ENCODE measurements around the gene CIAO2B. TPM values are rescaled to one million over a fixed set of nuclear protein-coding genes. Genes with fewer than 3 reads are reported as not detected.

Gene CIAO2B
- total RNA-seq, 1 donor from 2014 or later = 54.5 TPM

GRCh38 chr16:66902648-66903543 is 31.3 kb downstream of the CIAO2B start:
- Mint-ChIP-seq H3K4me1 (peaks cover 53% of the 10 kb centered on the region), H3K4me3 (no peak overlapping the region), H3K27ac (no peak overlapping the region), H3K36me3 (no peaks in the 10 kb centered on the region), H3K9me3 (no peaks in the 10 kb centered on the region), H3K27me3 (ENCODE audit: low read depth) (peaks cover 2% of the 10 kb centered on the region)
- TF ChIP-seq CTCF (IDR thresholded peaks at IDR 0.05; ENCODE audit: unreplicated experiment) = no peak
- no peak for DNase-seq (ENCODE audit: low spot score in 2 of 2, unreplicated experiment in 2 of 2)

- no peak for DNase-seq (ENCODE audit: low spot score in 2 of 2, unreplicated experiment in 2 of 2)
- H3K9me3 Mint-ChIP-seq = no peaks in the 10 kb centered on the region
- TF ChIP-seq CTCF (IDR thresholded peaks at IDR 0.05; ENCODE audit: unreplicated experiment) = no peak
- H3K4me3 Mint-ChIP-seq = no peak overlapping the region
- H3K36me3 Mint-ChIP-seq = no peaks in the 10 kb centered on the region
- no peak overlapping the region for H3K27ac Mint-ChIP-seq
- peaks cover 52% of the 10 kb centered on the region for H3K4me1 Mint-ChIP-seq
- H3K27me3 Mint-ChIP-seq (ENCODE audit: low read depth) = no peaks in the 10 kb centered on the region
These were observed 32.6 kb downstream of the CIAO2B start for GRCh38 chr16:66901626-66902025.

GRCh38 chr16:66900721-66901441 is 33.3 kb downstream of the CIAO2B start:
- no peak for TF ChIP-seq CTCF (IDR thresholded peaks at IDR 0.05; ENCODE audit: unreplicated experiment)
- H3K36me3 Mint-ChIP-seq = no peaks in the 10 kb centered on the region
- DNase-seq (ENCODE audit: low spot score in 2 of 2, unreplicated experiment in 2 of 2) = no peak
- no peaks in the 10 kb centered on the region for H3K9me3 Mint-ChIP-seq
- H3K4me1 Mint-ChIP-seq = peaks cover 46% of the 10 kb centered on the region
- H3K4me3 Mint-ChIP-seq = no peak overlapping the region
- peak overlapping the region; percentile 84 for H3K27ac Mint-ChIP-seq
- H3K27me3 Mint-ChIP-seq (ENCODE audit: low read depth) = no peaks in the 10 kb centered on the region

- H3K9me3 Mint-ChIP-seq = no peaks in the 10 kb centered on the region
- H3K27me3 Mint-ChIP-seq (ENCODE audit: low read depth) = no peaks in the 10 kb centered on the region
- no peaks in the 10 kb centered on the region for H3K36me3 Mint-ChIP-seq
- no peak for TF ChIP-seq CTCF (IDR thresholded peaks at IDR 0.05; ENCODE audit: unreplicated experiment)
- DNase-seq (ENCODE audit: low spot score in 2 of 2, unreplicated experiment in 2 of 2) = peak; percentile 65 to 86
- no peak overlapping the region for H3K4me3 Mint-ChIP-seq
- H3K4me1 Mint-ChIP-seq = peaks cover 38% of the 10 kb centered on the region
- H3K27ac Mint-ChIP-seq = peak overlapping the region; percentile 84
These were observed 34.1 kb downstream of the CIAO2B start for GRCh38 chr16:66899945-66900710.

GRCh38 chr16:66899310-66899944 is 34.8 kb downstream of the CIAO2B start:
- DNase-seq (ENCODE audit: low spot score in 2 of 2, unreplicated experiment in 2 of 2) = no peak
- H3K27me3 Mint-ChIP-seq (ENCODE audit: low read depth) = no peaks in the 10 kb centered on the region
- H3K36me3 Mint-ChIP-seq = no peaks in the 10 kb centered on the region
- H3K4me3 Mint-ChIP-seq = no peak overlapping the region
- peaks cover 31% of the 10 kb centered on the region for H3K4me1 Mint-ChIP-seq
- peak overlapping the region; percentile 84 for H3K27ac Mint-ChIP-seq
- no peaks in the 10 kb centered on the region for H3K9me3 Mint-ChIP-seq
- TF ChIP-seq CTCF (IDR thresholded peaks at IDR 0.05; ENCODE audit: unreplicated experiment) = no peak

Data from mesothelial cell of epicardium (in vitro differentiated cells).